HEK293 (cell line): Measurements from ENCODE around the gene SH3GLB2.

Experiments
- CTCF ChIA-PET: fragments of 350-600 bp; formaldehyde crosslinking; extraction: SDS; loops from one replicate; lab custom pipeline; 2021; ENCODE audit warnings: antibody characterized with exemption; lab: Yijun Ruan, JAX
- POLR2A ChIA-PET: fragments of 300-600 bp; formaldehyde crosslinking; extraction: SDS; loops from one replicate; lab custom pipeline; 2020; ENCODE audit warnings: antibody characterized with exemption, inconsistent platforms; lab: Yijun Ruan, JAX
- H3K27ac ChIP-seq: fragments of 200-500 bp; sonication (Bioruptor generic); 2 replicates; pipeline ENCODE4 v1.5.1; 2014; ENCODE audit warnings: low read depth, low read length, control low read depth, inconsistent platforms; ENCODE audit errors: extremely low read depth
- H3K36me3 ChIP-seq, 2 experiments: fragments of 200-500 bp in 1 of 2; sonication (Bioruptor generic) in 1 of 2; 1 replicate in 1 of 2; 2 replicates in 1 of 2; pipeline ENCODE4 v1.5.1; 2014 to 2017; ENCODE audit warnings: inconsistent platforms in 2 of 2, low read length in 2 of 2; ENCODE audit not compliant: control insufficient read depth in 2 of 2, insufficient read depth in 1 of 2
- H3K4me1 ChIP-seq: fragments of 200-500 bp; sonication (Bioruptor generic); 2 replicates; pipeline ENCODE4 v1.5.1; 2014; ENCODE audit warnings: mild to moderate bottlenecking, low read length, inconsistent platforms; ENCODE audit not compliant: control insufficient read depth, insufficient read depth
- H3K4me3 ChIP-seq: 2 replicates; pipeline ENCODE4 v1.5.1; 2011; ENCODE audit warnings: low read depth, mild to moderate bottlenecking, control low read depth, low read length, moderate library complexity
- H3K9me3 ChIP-seq: fragments of 200-500 bp; sonication (Bioruptor generic); 2 replicates; pipeline ENCODE4 v1.5.1; 2014; ENCODE audit warnings: low read depth, low read length, inconsistent platforms; ENCODE audit not compliant: control insufficient read depth, insufficient read depth
- EGR2 ChIP-seq: fragments of 450-650 bp; formaldehyde crosslinking; IDR thresholded peaks from 2 replicates; pipeline ENCODE4 v1.5.1; 2016; ENCODE audit warnings: low read depth, missing biosample characterization, missing genetic modification characterization
- GLIS1 ChIP-seq: fragments of 450-650 bp; formaldehyde crosslinking; IDR thresholded peaks from 2 replicates; pipeline ENCODE4 v1.5.1; 2016; ENCODE audit warnings: missing biosample characterization, missing genetic modification characterization
- GLIS2 ChIP-seq: fragments of 450-650 bp; formaldehyde crosslinking; IDR thresholded peaks from 2 replicates; pipeline ENCODE4 v1.5.1; 2016; ENCODE audit warnings: missing biosample characterization, missing genetic modification characterization
- HOXD13 ChIP-seq: sonication (generic); formaldehyde crosslinking; IDR thresholded peaks from 2 replicates; pipeline ENCODE4 v1.8.0; 2022; ENCODE audit warnings: missing genetic modification reagents, borderline replicate concordance
- KLF1 ChIP-seq: fragments of 450-650 bp; formaldehyde crosslinking; IDR thresholded peaks from 2 replicates; pipeline ENCODE4 v1.5.1; 2016; ENCODE audit warnings: missing biosample characterization, missing genetic modification characterization
- KLF10 ChIP-seq: fragments of 450-650 bp; IDR thresholded peaks from 2 replicates; pipeline ENCODE4 v1.5.1; 2018; ENCODE audit warnings: missing biosample characterization, mild to moderate bottlenecking, missing genetic modification characterization
- KLF9 ChIP-seq: fragments of 450-650 bp; formaldehyde crosslinking; IDR thresholded peaks from 2 replicates; pipeline ENCODE4 v1.5.1; 2016; ENCODE audit warnings: missing biosample characterization, missing genetic modification characterization, low read depth
- MYNN ChIP-seq: fragments of 450-650 bp; formaldehyde crosslinking; IDR thresholded peaks from 2 replicates; pipeline ENCODE4 v1.5.1; 2016; ENCODE audit warnings: missing biosample characterization, missing genetic modification characterization, borderline replicate concordance
- PATZ1 ChIP-seq: fragments of 450-650 bp; formaldehyde crosslinking; IDR thresholded peaks from 2 replicates; pipeline ENCODE4 v1.5.1; 2016; ENCODE audit warnings: missing biosample characterization, missing genetic modification characterization
- SCRT1 ChIP-seq: fragments of 450-650 bp; formaldehyde crosslinking; IDR thresholded peaks from 2 replicates; pipeline ENCODE4 v1.5.1; 2016; ENCODE audit warnings: missing biosample characterization, missing genetic modification characterization, borderline replicate concordance
- SCRT2 ChIP-seq: fragments of 450-650 bp; formaldehyde crosslinking; IDR thresholded peaks from 2 replicates; pipeline ENCODE4 v1.5.1; 2016; ENCODE audit warnings: missing biosample characterization, missing genetic modification characterization
- SP2 ChIP-seq: fragments of 450-650 bp; formaldehyde crosslinking; IDR thresholded peaks from 2 replicates; pipeline ENCODE4 v1.5.1; 2016; ENCODE audit warnings: missing biosample characterization, missing genetic modification characterization
- ZBTB17 ChIP-seq: fragments of 450-650 bp; formaldehyde crosslinking; IDR thresholded peaks from 2 replicates; pipeline ENCODE4 v1.5.1; 2016; ENCODE audit warnings: missing biosample characterization, missing genetic modification characterization
- ZBTB20 ChIP-seq: fragments of 450-650 bp; formaldehyde crosslinking; IDR thresholded peaks from 2 replicates; pipeline ENCODE4 v1.5.1; 2016; ENCODE audit warnings: missing biosample characterization, missing genetic modification characterization
- ZFHX2 ChIP-seq: fragments of 450-650 bp; formaldehyde crosslinking; conservative IDR thresholded peaks from 2 replicates; pipeline ENCODE4 v1.5.1; 2016; ENCODE audit warnings: missing biosample characterization, missing genetic modification characterization
- ZFP37 ChIP-seq: fragments of 450-650 bp; formaldehyde crosslinking; IDR thresholded peaks from 2 replicates; pipeline ENCODE4 v1.5.1; 2016; ENCODE audit warnings: missing biosample characterization, missing genetic modification characterization
- ZNF121 ChIP-seq: fragments of 450-650 bp; formaldehyde crosslinking; IDR thresholded peaks from 2 replicates; pipeline ENCODE4 v1.5.1; 2016; ENCODE audit warnings: missing biosample characterization, missing genetic modification characterization
- ZNF341 ChIP-seq: fragments of 450-650 bp; formaldehyde crosslinking; IDR thresholded peaks from 2 replicates; pipeline ENCODE4; 2016; ENCODE audit warnings: low read depth, missing biosample characterization, missing genetic modification characterization
- ZNF600 ChIP-seq: fragments of 450-650 bp; formaldehyde crosslinking; IDR thresholded peaks from 2 replicates; pipeline ENCODE4 v1.5.1; 2016; ENCODE audit warnings: missing biosample characterization, missing genetic modification characterization
- ZSCAN4 ChIP-seq: fragments of 450-650 bp; formaldehyde crosslinking; IDR thresholded peaks from 2 replicates; pipeline ENCODE4 v1.5.1; 2017; ENCODE audit warnings: missing biosample characterization, missing genetic modification characterization

SH3GLB2 gene

GRCh38 chr9:129073404-129073803 is 45.3 kb upstream of the SH3GLB2 start (continued):
- TF ChIP-seq ZSCAN4 (tag by site-specific recombination), result no peak

GRCh38 chr9:129072171-129072570 is 44.0 kb upstream of the SH3GLB2 start:
- no peaks in the 10 kb centered on the region for H3K4me1 ChIP-seq
- H3K4me3 ChIP-seq, result no peak overlapping the region
- ChIA-PET POLR2A (interaction anchor here (0.5 to 1.0 kb wide), 2 partner anchors 8 to 214 kb away, joined by 3 read pairs; partner anchors contain the start of gene DOLPP1), CTCF (interaction anchor here (0.7 kb wide), 2 partner anchors 891 to 1786 kb away, joined by 3 to 4 read pairs; no protein-coding TSS in a partner anchor)
- H3K27ac ChIP-seq, result no peak overlapping the region
- TF ChIP-seq MYNN (tag by site-specific recombination) (no peak), GLIS1 (peak; percentile 68), GLIS2 (tag by site-specific recombination) (0 out of 2 replicates have a peak, but pooled peaks have one; percentile 15), KLF10 (tag by site-specific recombination) (no peak), PATZ1 (tag by site-specific recombination) (0 out of 2 replicates have a peak, but pooled peaks have one; percentile 7), ZNF121 (tag by site-specific recombination) (peak; percentile 62), ZNF341 (peak; percentile 43)
- TF ChIP-seq, all 188 proteins: peak for 5
- Histone ChIP-seq H3K36me3 (peaks cover 0 to 29% of the 10 kb centered on the region in 2 experiments; a peak in 1 of 3 replicates), H3K9me3 (no peaks in the 10 kb centered on the region)

- ChIA-PET POLR2A (interaction anchor here (0.5 to 1.0 kb wide), 2 partner anchors 9 to 213 kb away, joined by 3 read pairs; partner anchors contain the start of gene DOLPP1), CTCF (interaction anchor here (0.7 kb wide), 1 partner anchor 1786 kb away, joined by 3 read pairs; no protein-coding TSS in a partner anchor)
- Histone ChIP-seq H3K36me3 (peaks cover 0 to 31% of the 10 kb centered on the region in 2 experiments; a peak in 1 of 3 replicates), H3K4me1 (no peaks in the 10 kb centered on the region), H3K4me3 (no peak overlapping the region), H3K27ac (no peak overlapping the region), H3K9me3 (no peaks in the 10 kb centered on the region)
- peak; percentile 34 for TF ChIP-seq SP2 (tag by site-specific recombination)
- TF ChIP-seq KLF9 (tag by site-specific recombination), result peak; percentile 25; the same call in 1 of the 2 replicates
- peak; percentile 19; the same call in 1 of the 2 replicates for TF ChIP-seq ZBTB20 (tag by site-specific recombination)
- TF ChIP-seq HOXD13 (CRISPR knock-in tag), result no peak
- TF ChIP-seq ZNF600, result peak; percentile 0; the same call in 1 of the 2 replicates
- peak; percentile 25; the same call in 1 of the 2 replicates for TF ChIP-seq ZBTB17 (tag by site-specific recombination)
These were observed 43.5 kb upstream of the SH3GLB2 start for GRCh38 chr9:129071526-129072126.

- no peak overlapping the region for H3K4me3 ChIP-seq
- H3K27ac ChIP-seq, result no peak overlapping the region
- ChIA-PET CTCF (no interaction called here), POLR2A (interaction anchor here (4.4 kb wide), 1 partner anchor 10 kb away, joined by 16 read pairs; the partner anchor contains the start of gene DOLPP1)
- no peaks in the 10 kb centered on the region for H3K9me3 ChIP-seq
- H3K4me1 ChIP-seq, result no peaks in the 10 kb centered on the region
- TF ChIP-seq ZBTB17 (tag by site-specific recombination) (no peak), ZNF600 (peak; percentile 28; the same call in 1 of the 2 replicates), ZFP37 (no peak), KLF1 (tag by site-specific recombination) (peak; percentile 83), EGR2 (tag by site-specific recombination) (peak; percentile 59), ZFHX2 (tag by site-specific recombination) (peak; percentile 28), SCRT2 (tag by site-specific recombination) (peak; percentile 60), SCRT1 (tag by site-specific recombination) (no peak)
- peaks cover 0 to 32% of the 10 kb centered on the region in 2 experiments; a peak in 1 of 3 replicates for H3K36me3 ChIP-seq
These were observed 42.8 kb upstream of the SH3GLB2 start for GRCh38 chr9:129070696-129071525.
